Mesodermal cell (in vitro differentiated cells): ENCODE data around the gene STX11.

Experiments used
- H3K27ac ChIP-seq: 2 replicates; pipeline ENCODE4 v1.7.0; 2013; ENCODE audit warnings: mild to moderate bottlenecking, low read depth, low read length, moderate library complexity; ENCODE audit not compliant: severe bottlenecking
- H3K36me3 ChIP-seq: 2 replicates; pipeline ENCODE4 v1.7.1; 2013; ENCODE audit warnings: mild to moderate bottlenecking, low read length, moderate library complexity; ENCODE audit not compliant: control insufficient read depth, insufficient read depth
- H3K4me1 ChIP-seq: one replicate; pipeline ENCODE4 v1.7.1; 2013; ENCODE audit warnings: mild to moderate bottlenecking, low read length; ENCODE audit not compliant: insufficient read depth, control insufficient read depth, poor library complexity, severe bottlenecking
- H3K4me3 ChIP-seq: 2 replicates; pipeline ENCODE4 v1.7.0; 2013; ENCODE audit warnings: low read length, control low read depth, mild to moderate bottlenecking; ENCODE audit not compliant: insufficient read depth, poor library complexity, severe bottlenecking; ENCODE audit errors: extremely low read depth
- H3K9me3 ChIP-seq: 2 replicates; pipeline ENCODE4 v1.7.1; 2013; ENCODE audit warnings: mild to moderate bottlenecking, low read length, moderate library complexity; ENCODE audit not compliant: control insufficient read depth
- WGBS, 2 experiments: methylation state at CpG; one replicate each; pipeline ENCODE4 v1.1.5; 2013; ENCODE audit warnings: missing lambda C conversion rate in 2 of 2; ENCODE audit not compliant: insufficient coverage in 2 of 2; 5-methylcytosine and 5-hydroxymethylcytosine counted together

The STX11 gene

GRCh38 chr6:144214029-144214428 lies 63.7 kb downstream of the STX11 start:
- WGBS, 2 experiments: 92 to 100% methylated on average over 1 to 2 of the region's 2 CpGs

DNA sequence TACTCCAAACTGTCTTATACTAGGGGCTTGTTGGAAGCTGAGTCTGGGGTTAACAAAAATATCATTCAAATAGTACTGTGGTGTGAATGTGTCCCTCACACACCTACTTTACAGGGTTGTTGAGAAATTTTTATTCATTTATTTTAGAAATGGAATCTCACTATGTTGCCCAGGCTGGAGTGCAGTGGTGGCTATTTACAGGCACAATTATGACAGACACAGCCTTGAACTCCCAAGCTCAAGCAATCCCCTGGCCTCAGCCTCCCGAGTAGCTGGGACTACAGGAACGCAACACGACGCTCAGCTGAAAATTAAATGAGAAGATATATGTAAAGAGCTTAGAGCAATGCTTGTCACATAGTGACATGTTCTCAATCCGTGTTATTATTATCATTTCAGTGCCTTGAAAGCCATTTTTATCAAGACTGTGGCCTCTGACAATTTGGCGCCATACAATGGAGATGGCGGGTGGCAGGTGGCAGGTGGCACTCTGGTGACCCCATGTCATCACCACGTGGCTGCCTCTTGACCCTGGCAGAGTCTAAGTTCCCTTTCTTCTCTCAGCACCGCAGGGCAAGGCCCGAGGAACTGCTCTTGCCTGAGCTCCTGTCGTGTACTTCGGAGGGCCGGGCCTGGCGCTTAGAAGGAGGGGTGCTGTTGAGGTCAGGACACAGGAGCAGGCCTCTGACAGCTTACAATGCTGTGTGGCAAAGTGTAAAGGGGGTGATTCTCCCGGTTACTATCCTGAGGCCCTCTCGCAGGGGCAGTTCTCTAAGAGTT lies 64.5 kb downstream of the STX11 start:
- peaks cover 9% of the 10 kb centered on the region for H3K9me3 ChIP-seq
- H3K27ac ChIP-seq: no peak overlapping the region
- peaks cover 7% of the 10 kb centered on the region for H3K4me1 ChIP-seq
- WGBS, 2 experiments: 93 to 94% methylated on average over 8 to 11 of the region's 16 CpGs
- no peak overlapping the region for H3K4me3 ChIP-seq
- H3K36me3 ChIP-seq: no peaks in the 10 kb centered on the region

More at GRCh38 chr6:144214029-144214428, 63.7 kb downstream of the STX11 start:
- H3K27ac ChIP-seq: no peak overlapping the region
- H3K4me1 ChIP-seq: peaks cover 7% of the 10 kb centered on the region
- H3K36me3 ChIP-seq: no peaks in the 10 kb centered on the region
- peaks cover 9% of the 10 kb centered on the region for H3K9me3 ChIP-seq
- no peak overlapping the region for H3K4me3 ChIP-seq

DNA sequence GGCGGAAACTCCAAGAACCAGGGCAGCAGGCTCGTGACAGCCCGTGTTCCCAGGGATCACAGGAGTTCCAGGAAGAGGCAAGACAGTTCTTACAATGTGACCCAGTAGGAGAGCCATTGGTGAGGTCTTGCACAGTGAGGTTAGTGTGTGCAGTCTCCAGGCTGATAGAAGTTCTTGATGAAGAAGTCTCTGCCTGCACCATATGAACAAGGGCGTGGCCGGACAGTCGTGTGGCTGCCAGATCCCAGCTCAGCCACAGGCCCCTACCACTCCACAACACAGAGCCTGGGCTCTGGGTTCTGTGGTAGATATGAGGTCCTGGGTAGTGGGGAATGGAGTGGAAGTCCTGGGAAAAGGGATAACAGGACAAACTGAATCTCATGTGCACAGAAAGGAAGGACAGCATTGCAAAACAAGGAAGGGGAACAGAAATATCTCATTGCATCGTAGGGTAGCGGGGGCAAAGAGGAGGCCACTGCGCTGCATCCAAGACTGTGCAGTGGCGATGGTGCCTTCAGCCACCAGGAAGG lies 65.2 kb downstream of the STX11 start:
- Histone ChIP-seq H3K27ac (peak overlapping the region; percentile 95), H3K4me3 (peak overlapping the region; percentile 52), H3K36me3 (no peaks in the 10 kb centered on the region), H3K9me3 (peaks cover 9% of the 10 kb centered on the region), H3K4me1 (peaks cover 10% of the 10 kb centered on the region)
- 80 to 83% methylated on average over 7 to 8 of the region's 10 CpGs for WGBS, 2 experiments

GRCh38 chr6:144215932-144216667 lies 65.8 kb downstream of the STX11 start:
- WGBS, 2 experiments: 2% methylated on average over 43 to 55 of the region's 61 CpGs
- peak overlapping the region; percentile 95 for H3K27ac ChIP-seq

DNA sequence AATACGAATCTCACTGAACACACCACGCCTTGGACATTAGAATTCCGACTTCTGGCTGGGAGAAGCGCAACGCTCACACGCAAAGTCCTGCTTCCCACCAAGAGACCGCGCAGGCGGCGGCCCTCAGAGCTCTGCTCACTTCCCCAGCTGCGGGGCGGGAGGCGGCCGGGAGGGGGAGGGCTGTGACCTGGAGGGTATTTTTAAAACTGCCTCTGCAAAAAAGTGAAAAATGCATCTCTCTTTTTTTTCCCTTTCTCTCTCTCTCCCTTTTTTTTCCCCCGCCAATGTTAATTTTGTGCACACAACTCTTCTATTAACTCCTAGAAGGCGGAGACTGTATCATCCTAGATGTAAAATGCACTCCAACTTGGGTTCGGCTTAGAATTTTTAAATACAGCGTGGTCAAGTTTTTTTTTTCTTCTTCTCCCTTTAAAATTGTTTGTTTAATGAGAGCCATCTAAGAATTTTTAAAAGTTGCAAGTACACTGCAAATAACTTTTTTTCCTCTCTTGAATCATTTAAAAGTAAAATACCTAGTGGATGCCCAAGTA lies 66.4 kb downstream of the STX11 start:
- Histone ChIP-seq H3K4me1 (peaks cover 12% of the 10 kb centered on the region), H3K4me3 (peak overlapping the region; percentile 52), H3K36me3 (no peaks in the 10 kb centered on the region), H3K9me3 (peaks cover 9% of the 10 kb centered on the region), H3K27ac (peak overlapping the region; percentile 95)
- WGBS, 2 experiments: 0 to 50% methylated on average over 4 to 5 of the region's 18 CpGs

More at GRCh38 chr6:144215932-144216667, 65.8 kb downstream of the STX11 start:
- Histone ChIP-seq H3K4me3 (peak overlapping the region; percentile 52), H3K4me1 (peaks cover 12% of the 10 kb centered on the region), H3K36me3 (no peaks in the 10 kb centered on the region), H3K9me3 (peaks cover 9% of the 10 kb centered on the region)

DNA sequence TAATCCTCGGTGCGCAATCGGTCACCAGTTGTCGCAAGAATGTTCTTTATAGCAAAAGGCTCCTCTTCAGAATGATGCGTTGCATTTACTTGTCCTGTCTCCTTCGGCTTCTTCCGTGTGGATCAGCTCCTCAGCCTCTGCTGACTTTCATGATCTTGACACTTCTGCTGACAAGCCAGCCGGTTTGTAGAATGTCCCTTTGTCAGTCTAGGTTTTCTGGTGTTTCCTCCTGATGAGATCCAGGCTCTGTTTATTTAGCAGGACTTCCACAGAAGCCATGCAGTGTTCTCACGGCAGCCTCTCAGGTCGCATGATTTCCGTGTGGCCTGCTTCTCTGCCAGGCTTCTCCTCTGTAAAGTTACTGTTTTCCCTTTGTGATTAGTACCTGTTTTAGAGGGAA lies 66.9 kb downstream of the STX11 start:
- H3K27ac ChIP-seq: peak overlapping the region; percentile 95
- no peaks in the 10 kb centered on the region for H3K36me3 ChIP-seq
- peaks cover 9% of the 10 kb centered on the region for H3K9me3 ChIP-seq
- 81 to 86% methylated on average over 8 to 9 of the region's 11 CpGs for WGBS, 2 experiments
- H3K4me1 ChIP-seq: peaks cover 12% of the 10 kb centered on the region
- peak overlapping the region; percentile 52 for H3K4me3 ChIP-seq

DNA sequence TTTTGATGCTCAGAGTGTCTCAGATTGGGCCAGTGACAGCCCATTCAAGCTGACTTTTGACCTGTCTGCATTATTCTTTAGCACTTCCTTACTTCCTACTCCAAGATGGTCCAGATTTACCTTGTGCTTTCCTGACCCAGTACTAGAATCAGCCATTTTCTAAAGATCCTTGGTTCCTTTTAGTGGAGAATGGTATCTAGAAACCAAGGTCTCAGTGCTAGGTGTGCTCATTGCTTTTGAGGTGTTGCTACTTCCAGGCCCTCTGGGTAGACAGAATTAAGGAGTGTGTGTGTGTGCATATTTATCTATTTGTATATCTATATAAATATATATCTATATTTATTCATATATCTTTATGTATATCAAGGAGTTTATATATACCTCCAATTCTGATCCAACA lies 67.5 kb downstream of the STX11 start:
- no peak overlapping the region for H3K4me3 ChIP-seq
- no peaks in the 10 kb centered on the region for H3K36me3 ChIP-seq
- peaks cover 12% of the 10 kb centered on the region for H3K4me1 ChIP-seq
- peaks cover 9% of the 10 kb centered on the region for H3K9me3 ChIP-seq
- peak overlapping the region; percentile 95 for H3K27ac ChIP-seq

- H3K9me3 ChIP-seq: peaks cover 2% of the 10 kb centered on the region
- 40% methylated on average over 1 of the region's 3 CpGs; no CpG with 5 or more reads in 1 of the 2 experiments for WGBS, 2 experiments
- no peak overlapping the region for H3K4me3 ChIP-seq
- no peaks in the 10 kb centered on the region for H3K36me3 ChIP-seq
- peaks cover 12% of the 10 kb centered on the region for H3K4me1 ChIP-seq
- H3K27ac ChIP-seq: no peak overlapping the region
These were observed 68.9 kb downstream of the STX11 start for GRCh38 chr6:144219056-144219685.

DNA sequence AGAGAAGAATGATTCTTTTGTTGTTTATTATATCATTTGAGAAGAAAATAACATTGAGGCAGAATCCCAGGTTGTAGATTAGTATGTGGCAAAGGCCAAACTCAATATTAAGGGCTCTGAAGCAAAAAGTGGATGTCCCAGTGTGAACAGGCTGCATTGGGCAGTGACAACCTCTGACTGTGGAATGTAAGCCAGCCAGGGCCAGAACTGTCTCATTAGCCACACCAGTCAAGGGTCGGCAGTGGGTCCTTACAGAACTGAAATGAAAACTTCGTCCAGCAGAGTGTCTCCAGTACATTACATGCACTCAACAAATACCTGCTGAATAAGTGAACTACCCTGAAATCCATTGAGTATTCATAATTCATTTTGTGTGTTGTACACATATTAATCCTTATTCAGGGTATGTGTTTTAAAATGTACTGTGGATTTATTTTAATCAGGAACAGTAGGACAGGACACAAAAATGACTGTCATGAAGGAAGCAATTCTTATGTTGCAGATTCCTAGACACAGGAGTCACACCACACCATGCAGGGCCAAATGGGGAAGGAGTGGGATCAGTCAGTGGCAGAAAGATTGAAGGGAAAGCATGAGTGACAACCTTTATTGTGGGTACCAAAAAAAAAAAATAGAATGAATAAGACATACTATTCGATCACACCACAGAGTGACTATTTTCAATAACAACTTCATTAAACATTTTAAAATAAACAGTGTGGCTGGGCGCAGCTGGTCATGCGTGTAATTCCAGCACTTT lies 69.9 kb downstream of the STX11 start:
- no peak overlapping the region for H3K27ac ChIP-seq
- H3K4me1 ChIP-seq: peaks cover 12% of the 10 kb centered on the region
- H3K4me3 ChIP-seq: no peak overlapping the region
- 86 to 95% methylated on average over 3 to 4 of the region's 5 CpGs for WGBS, 2 experiments
- H3K36me3 ChIP-seq: no peaks in the 10 kb centered on the region
- no peaks in the 10 kb centered on the region for H3K9me3 ChIP-seq

DNA sequence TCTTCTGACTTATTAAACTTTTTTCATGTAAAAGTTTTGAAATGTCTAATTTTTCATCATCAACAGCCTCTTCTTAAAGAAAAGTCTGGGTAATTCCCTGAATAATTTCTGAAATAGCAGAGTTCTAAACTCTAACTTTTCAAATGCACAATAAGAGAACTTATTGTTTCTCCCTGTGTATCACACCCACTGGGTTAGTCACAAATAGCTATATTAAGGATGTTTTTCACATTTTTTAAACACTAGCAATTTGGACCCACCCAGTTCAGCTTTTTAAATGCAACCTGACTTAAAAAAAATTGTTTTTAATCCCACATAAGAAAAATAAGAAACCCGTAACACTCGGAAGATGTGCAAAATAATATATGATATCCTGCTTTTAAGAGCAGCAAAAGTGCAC lies 73.4 kb downstream of the STX11 start:
- Histone ChIP-seq H3K36me3 (no peaks in the 10 kb centered on the region), H3K9me3 (no peaks in the 10 kb centered on the region), H3K27ac (no peak overlapping the region), H3K4me1 (peaks cover 5% of the 10 kb centered on the region), H3K4me3 (no peak overlapping the region)
- 100% methylated on average over 1 of the region's 2 CpGs; no CpG with 5 or more reads in 1 of the 2 experiments for WGBS, 2 experiments
